Fibroblast of skin of right quadriceps (primary cell): ENCODE results near the gene DAB1.

Experiments
- DNase-seq: peaks from one replicate; pipeline ENCODE4 v3.0.0-alpha.2; 2013

Gene DAB1

GRCh38 chr1:57012315-57012714, 411.5 kb downstream of the DAB1 start:
- DNase-seq = no peak

- no peak for DNase-seq
Observed at GRCh38 chr1:57010511-57010910, 413.3 kb downstream of the DAB1 start.

- peak; percentile 3 for DNase-seq
Observed at GRCh38 chr1:57007948-57008347, 415.9 kb downstream of the DAB1 start.

- DNase-seq = no peak
Observed at GRCh38 chr1:57007472-57007871, 416.4 kb downstream of the DAB1 start.

- peak; percentile 41 for DNase-seq
Observed at GRCh38 chr1:57003398-57004139, 420.3 kb downstream of the DAB1 start.

- no peak for DNase-seq
Observed at GRCh38 chr1:56995414-56996100, 428.3 kb downstream of the DAB1 start.

- no peak for DNase-seq
Observed at GRCh38 chr1:56993475-56993874, 430.4 kb downstream of the DAB1 start.

GRCh38 chr1:56992318-56993125, 431.3 kb downstream of the DAB1 start:
- no peak for DNase-seq

GRCh38 chr1:56991576-56991975, 432.3 kb downstream of the DAB1 start:
- no peak for DNase-seq

- DNase-seq = no peak
Observed at GRCh38 chr1:56986397-56986796, 437.5 kb downstream of the DAB1 start.

- no peak for DNase-seq
Observed at GRCh38 chr1:56985857-56986256, 438.0 kb downstream of the DAB1 start.

GRCh38 chr1:56983484-56983883, 440.4 kb downstream of the DAB1 start:
- no peak for DNase-seq

- peak; percentile 65 for DNase-seq
Observed at GRCh38 chr1:56979986-56980755, 443.7 kb downstream of the DAB1 start.

GRCh38 chr1:56978819-56979218, 445.0 kb downstream of the DAB1 start:
- no peak for DNase-seq

GRCh38 chr1:56977910-56978309, 445.9 kb downstream of the DAB1 start:
- no peak for DNase-seq

- no peak for DNase-seq
Observed at GRCh38 chr1:56975446-56975845, 448.4 kb downstream of the DAB1 start.

GRCh38 chr1:56973923-56974742, 449.7 kb downstream of the DAB1 start:
- DNase-seq = peak; percentile 42

GRCh38 chr1:56972976-56973375, 450.9 kb downstream of the DAB1 start:
- peak; percentile 76 for DNase-seq

- DNase-seq = no peak
Observed at GRCh38 chr1:56970280-56970679, 453.6 kb downstream of the DAB1 start.

GRCh38 chr1:56968878-56969495, 454.9 kb downstream of the DAB1 start:
- DNase-seq = no peak
